K562 (cell line): ENCODE results near the gene CRYBG2. TPM values are rescaled to one million over a fixed set of nuclear protein-coding genes. Genes with fewer than 3 reads are reported as not detected.
A peak's percentile ranks its signal among the peaks of the same experiment; 100 is the strongest.

Experiments used
- BCLAF1 ChIP-seq, 2 experiments: fragments of 450-650 bp in 1 of 2; IDR thresholded peaks; 2 replicates each; pipeline ENCODE4 v1.6.1; 2011 to 2017; ENCODE audit warnings: low read depth in 2 of 2, antibody characterized with exemption in 1 of 2, borderline replicate concordance in 1 of 2, low read length in 1 of 2, mild to moderate bottlenecking in 1 of 2, mixed read lengths in 1 of 2; ENCODE audit not compliant: control insufficient read depth in 1 of 2
- CC2D1A ChIP-seq: fragments of 450-650 bp; IDR thresholded peaks from 2 replicates; pipeline ENCODE4 v1.6.1; 2017; ENCODE audit warnings: mild to moderate bottlenecking
- ERF ChIP-seq: fragments of 450-650 bp; formaldehyde crosslinking; IDR thresholded peaks from 2 replicates; pipeline ENCODE4 v1.4.0; 2020; ENCODE audit warnings: mild to moderate bottlenecking, mixed read lengths
- GATA2 ChIP-seq: sonication (generic); formaldehyde crosslinking; IDR thresholded peaks from 2 replicates; pipeline ENCODE4 v1.4.0; 2020; ENCODE audit warnings: mild to moderate bottlenecking, missing genetic modification reagents
- GATAD2B ChIP-seq: fragments of 450-650 bp; IDR thresholded peaks from 2 replicates; pipeline ENCODE4 v1.6.1; 2017; ENCODE audit warnings: mild to moderate bottlenecking, borderline replicate concordance
- GTF2F1 ChIP-seq: IDR thresholded peaks from 2 replicates; pipeline ENCODE4 v1.6.1; 2011; ENCODE audit warnings: low read depth, low read length, improper control_type of control experiment
- HDAC3 ChIP-seq: fragments of 450-650 bp; IDR thresholded peaks from 2 replicates; pipeline ENCODE4 v1.6.1; 2018; ENCODE audit warnings: borderline replicate concordance, mild to moderate bottlenecking, moderate library complexity; ENCODE audit not compliant: partially characterized antibody
- HMG20A ChIP-seq: fragments of 450-650 bp; formaldehyde crosslinking; conservative IDR thresholded peaks from 2 replicates; pipeline ENCODE4 v1.4.0; 2020; ENCODE audit warnings: mild to moderate bottlenecking, mixed read lengths
- KAT2B ChIP-seq: IDR thresholded peaks from one replicate; pipeline ENCODE4 v1.6.1; 2012; ENCODE audit warnings: low read depth, mild to moderate bottlenecking, control low read depth, inconsistent platforms, low read length, moderate library complexity
- NFXL1 ChIP-seq: fragments of 450-650 bp; formaldehyde crosslinking; IDR thresholded peaks from 2 replicates; pipeline ENCODE4 v1.4.0; 2021; ENCODE audit warnings: mild to moderate bottlenecking
- OTX1 ChIP-seq: fragments of 450-650 bp; formaldehyde crosslinking; IDR thresholded peaks from 2 replicates; pipeline ENCODE4 v1.4.0; 2022; ENCODE audit warnings: mild to moderate bottlenecking
- SMAD1 ChIP-seq: fragments of 150-350 bp; IDR thresholded peaks from 2 replicates; pipeline ENCODE4 v1.6.1; 2014; ENCODE audit warnings: low read length, low read depth; ENCODE audit not compliant: partially characterized antibody
- SMAD2 ChIP-seq: fragments of 150-350 bp; IDR thresholded peaks from 2 replicates; pipeline ENCODE4 v1.6.1; 2014; ENCODE audit warnings: low read depth, mild to moderate bottlenecking, low read length
- TAF1 ChIP-seq: IDR thresholded peaks from 2 replicates; pipeline ENCODE4 v1.6.1; 2011; ENCODE audit warnings: mild to moderate bottlenecking, low read length, moderate library complexity; ENCODE audit not compliant: insufficient read depth, control insufficient read depth, severe bottlenecking; ENCODE audit errors: extremely low read depth
- TARDBP ChIP-seq: fragments of 450-650 bp; IDR thresholded peaks from 2 replicates; pipeline ENCODE4 v1.6.1; 2016
- U2AF2 ChIP-seq: fragments of 200-400 bp; formaldehyde crosslinking; optimal IDR thresholded peaks from 2 replicates; pipeline ENCODE3; 2017; ENCODE audit warnings: low read depth, mild to moderate bottlenecking, low read length
- ZNF175 ChIP-seq: fragments of 200-800 bp; sonication (Bioruptor generic); IDR thresholded peaks from 2 replicates; pipeline ENCODE4 v1.6.1; 2016; ENCODE audit warnings: low read depth, mild to moderate bottlenecking, missing genetic modification characterization, missing compliant biosample characterization
- ZNF408 ChIP-seq: fragments of 250-450 bp; sonication (Bioruptor Pico); IDR thresholded peaks from 2 replicates; pipeline ENCODE4 v1.4.0; 2020; ENCODE audit warnings: low read depth, mild to moderate bottlenecking, moderate library complexity
- ZNF431 ChIP-seq: sonication (generic); formaldehyde crosslinking; IDR thresholded peaks from 2 replicates; pipeline ENCODE4 v1.8.0; 2022; ENCODE audit warnings: mild to moderate bottlenecking, missing genetic modification reagents
- ZNF57 ChIP-seq: fragments of 450-650 bp; formaldehyde crosslinking; IDR thresholded peaks from 2 replicates; pipeline ENCODE4 v1.4.0; 2020; ENCODE audit warnings: mild to moderate bottlenecking, moderate library complexity
- ZNF586 ChIP-seq: fragments of 450-650 bp; formaldehyde crosslinking; conservative IDR thresholded peaks from 2 replicates; pipeline ENCODE4 v1.4.0; 2020; ENCODE audit warnings: mild to moderate bottlenecking, moderate library complexity
- ZNF830 ChIP-seq: fragments of 250-450 bp; sonication (Bioruptor Pico); IDR thresholded peaks from 2 replicates; pipeline ENCODE4 v1.5.0; 2021; ENCODE audit warnings: mild to moderate bottlenecking
- ZZZ3 ChIP-seq: fragments of 450-650 bp; IDR thresholded peaks from 2 replicates; pipeline ENCODE4 v1.6.1; 2016; ENCODE audit warnings: antibody characterized with exemption, mild to moderate bottlenecking, moderate library complexity
- polyA plus RNA-seq, 8 experiments: library from polyadenylated mRNA; depleted of rRNA in 4 of 8; stranded (reverse) in 5 of 8; unstranded in 3 of 8; fragments of >200 nt; fragmentation: Nextera tagmentation in 2 of 8; fragmentation: Illumina TruSeq in 1 of 8; extraction: Ambion mirVana in 2 of 8; extraction: Trizol in 1 of 8; gene quantifications; 2 replicates each; pipeline versions ENCODE4 v1.2.1 to v1.2.3, GENCODE V29; 2011 to 2014; ENCODE audit warnings: inconsistent platforms in 1 of 8, missing spikeins in 1 of 8
- total RNA-seq, 7 experiments: library from RNA; depleted of rRNA in 6 of 7; stranded (reverse); fragments of >200 nt in 6 of 7; fragmentation: Illumina TruSeq in 2 of 7; extraction: Trizol in 2 of 7; gene quantifications; 2 replicates each; pipeline versions ENCODE4 v1.2.1 to v1.2.3, GENCODE V29; 2011 to 2021; ENCODE audit warnings: low replicate concordance in 1 of 7
- TF ChIP-seq, protein P1 (sequence below): fragments of 450-650 bp; IDR thresholded peaks from one replicate; pipeline ENCODE4 v1.6.1; 2018; ENCODE audit warnings: mild to moderate bottlenecking, moderate library complexity; ENCODE audit not compliant: partially characterized antibody

CRYBG2 gene
- total and polyA plus RNA-seq, 9 of the 15 experiments (the other 6 are each of a cell fraction or from before 2014, with no cell fraction given) = 0.39 to 8.5 (median 3.7) TPM

DNA sequence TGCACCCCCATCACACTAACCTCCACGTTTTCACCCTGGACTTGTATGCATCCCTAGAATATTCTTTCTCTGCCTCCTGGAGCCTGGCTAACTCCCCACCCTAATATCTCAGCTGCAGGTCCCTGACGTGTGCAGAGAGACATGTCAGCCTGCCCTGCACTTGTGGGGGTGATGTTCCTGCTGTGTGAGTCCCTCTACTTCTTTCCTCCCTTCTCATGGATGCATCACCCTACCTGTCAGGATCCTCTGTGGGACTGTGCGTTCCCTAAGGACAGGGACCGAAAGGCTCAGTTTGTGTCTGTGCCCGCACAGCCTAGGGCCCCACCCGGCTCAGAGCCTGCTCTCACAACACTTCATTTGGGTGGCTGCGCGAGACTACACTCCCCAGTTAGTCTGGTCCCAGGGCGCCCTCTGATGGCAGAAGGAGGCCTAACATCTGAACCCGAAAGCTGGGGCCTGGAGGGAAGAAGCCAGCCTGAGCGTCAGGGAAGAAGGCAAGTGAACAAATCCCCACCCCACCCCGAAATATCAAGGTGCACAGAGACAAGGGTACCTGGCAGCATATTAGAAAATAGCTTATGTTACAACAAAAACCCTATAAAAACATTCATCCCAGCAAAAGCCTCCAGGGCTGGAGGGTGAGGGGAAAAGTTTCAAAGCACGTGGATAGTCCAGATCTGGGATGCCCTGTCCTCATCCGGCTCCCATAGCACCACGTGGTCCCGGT, 32.5 kb downstream of the CRYBG2 start (continued):
- TF ChIP-seq ERF (CRISPR knock-in tag) (peak; percentile 60; the same call in 1 of the 2 replicates), GTF2F1 (no peak), ZNF175 (CRISPR knock-in tag) (no peak), SMAD1 (no peak), ZZZ3 (no peak), ZNF431 (CRISPR knock-in tag) (no peak), ZNF830 (CRISPR knock-in tag) (peak; percentile 30; the same call in 1 of the 2 replicates), HMG20A (no peak), ZNF586 (CRISPR knock-in tag) (no peak), ZNF408 (CRISPR knock-in tag) (no peak), TAF1 (no peak), TARDBP (no peak), HDAC3 (no peak), NFXL1 (CRISPR knock-in tag) (no peak), ZNF57 (CRISPR knock-in tag) (0 out of 2 replicates have a peak, but pooled peaks have one; percentile 42), GATA2 (CRISPR knock-in tag) (no peak), GATAD2B (no peak), KAT2B (no peak), U2AF2 (no peak), SMAD2 (no peak), CC2D1A (peak; percentile 90; the same call in 1 of the 2 replicates), BCLAF1 (IDR thresholded peaks at IDR 0.05; ENCODE audit: borderline replicate concordance in 1 of 2, control insufficient read depth in 1 of 2, low read depth in 2 of 2, low read length in 1 of 2) (no peak), OTX1 (CRISPR knock-in tag) (peak; percentile 84; the same call in 1 of the 2 replicates)
- TF ChIP-seq, protein P1, sequence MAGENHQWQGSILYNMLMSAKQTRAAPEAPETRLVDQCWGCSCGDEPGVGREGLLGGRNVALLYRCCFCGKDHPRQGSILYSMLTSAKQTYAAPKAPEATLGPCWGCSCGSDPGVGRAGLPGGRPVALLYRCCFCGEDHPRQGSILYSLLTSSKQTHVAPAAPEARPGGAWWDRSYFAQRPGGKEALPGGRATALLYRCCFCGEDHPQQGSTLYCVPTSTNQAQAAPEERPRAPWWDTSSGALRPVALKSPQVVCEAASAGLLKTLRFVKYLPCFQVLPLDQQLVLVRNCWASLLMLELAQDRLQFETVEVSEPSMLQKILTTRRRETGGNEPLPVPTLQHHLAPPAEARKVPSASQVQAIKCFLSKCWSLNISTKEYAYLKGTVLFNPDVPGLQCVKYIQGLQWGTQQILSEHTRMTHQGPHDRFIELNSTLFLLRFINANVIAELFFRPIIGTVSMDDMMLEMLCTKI = no peak
